ENCODE results near the gene PAGE1.

Gene PAGE1

DNA sequence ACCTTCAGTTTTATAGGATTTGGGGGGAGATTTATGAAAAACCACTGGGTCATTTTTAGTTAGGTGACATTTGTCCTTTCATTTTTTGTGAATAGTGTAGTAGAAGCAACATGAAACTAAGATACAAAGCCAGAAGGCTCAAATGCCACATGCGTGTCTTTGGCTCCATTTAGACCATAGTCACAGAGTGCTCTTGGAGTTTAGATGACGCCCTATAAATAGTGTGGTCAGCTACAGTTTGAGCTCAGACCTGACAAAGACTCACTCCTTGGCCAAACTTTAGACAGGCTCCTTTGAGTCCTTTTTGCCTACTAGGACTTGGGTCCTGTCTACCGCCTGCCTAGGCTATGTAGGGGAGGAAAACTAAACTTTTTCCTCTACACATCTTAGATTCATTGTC is 16.8 kb upstream of the PAGE1 start:
- TF ChIP-seq CTCF (IDR thresholded peaks at IDR 0.05; ENCODE audit: control insufficient read depth, extremely low read depth, insufficient read depth): no peak
- DNase-seq (ENCODE audit: low read depth): no peak

DNA sequence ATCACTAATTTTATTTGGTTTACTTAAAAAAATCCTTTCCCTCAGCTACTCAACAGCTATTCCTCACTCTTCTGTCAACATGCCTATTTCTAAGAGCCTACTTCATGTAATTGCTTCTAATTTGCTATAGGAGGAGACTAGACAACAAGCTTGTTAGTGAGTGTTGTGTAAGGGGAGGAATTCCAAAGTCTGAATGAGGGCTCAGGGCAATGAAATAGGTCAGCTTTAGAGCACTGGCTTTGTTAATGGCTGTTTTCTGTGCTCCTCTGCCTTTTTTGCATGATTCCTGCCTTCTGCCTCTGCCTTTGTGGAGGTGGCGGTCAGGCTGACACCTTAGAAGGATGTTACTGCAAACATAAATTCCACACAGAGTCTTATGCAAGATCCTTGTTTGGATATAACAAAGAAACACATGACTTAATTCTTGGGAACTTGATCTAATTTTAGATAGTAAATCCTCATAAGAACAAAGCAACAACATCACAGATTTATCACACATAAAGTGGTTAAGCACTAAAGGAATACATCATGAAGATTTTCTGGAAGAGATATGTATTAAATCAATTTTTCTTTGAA is 15.0 kb upstream of the PAGE1 start:
- no peak for DNase-seq (ENCODE audit: low read depth)

More for the DNA sequence above, 16.8 kb upstream of the PAGE1 start:
- H3K4me3 ChIP-seq (ENCODE audit: low read depth, low read length): no peak overlapping the region

GRCh38 chrX:49704691-49705404 is 9.1 kb upstream of the PAGE1 start:
- H3K4me3 ChIP-seq (ENCODE audit: low read depth, low read length): no peak overlapping the region
- TF ChIP-seq CTCF (IDR thresholded peaks at IDR 0.05; ENCODE audit: control insufficient read depth, extremely low read depth, insufficient read depth): no peak
- DNase-seq (ENCODE audit: low read depth): no peak

More for the DNA sequence above, 15.0 kb upstream of the PAGE1 start:
- no peak overlapping the region for H3K4me3 ChIP-seq (ENCODE audit: low read depth, low read length)
- no peak for TF ChIP-seq CTCF (IDR thresholded peaks at IDR 0.05; ENCODE audit: control insufficient read depth, extremely low read depth, insufficient read depth)

DNA sequence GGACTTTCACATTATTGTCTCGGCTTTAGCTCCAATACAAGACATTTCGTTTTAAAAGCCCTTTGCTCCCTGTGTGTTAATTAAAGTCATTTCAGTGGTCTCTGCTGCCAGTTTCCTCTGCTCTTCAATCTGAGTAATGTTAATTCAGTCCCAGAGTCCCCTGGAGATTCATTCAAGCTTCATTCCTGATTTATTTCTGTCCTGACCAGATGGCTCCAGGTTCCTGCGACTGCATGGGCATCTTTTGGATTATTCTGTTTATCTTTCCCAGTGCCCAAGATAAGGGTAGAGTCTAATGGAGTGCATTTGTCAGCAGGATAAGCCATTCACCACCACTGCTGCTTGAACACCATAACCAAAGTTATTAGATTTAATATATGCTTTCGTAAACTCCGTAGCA is 6.1 kb upstream of the PAGE1 start:
- H3K4me3 ChIP-seq (ENCODE audit: low read depth, low read length): no peak overlapping the region
- TF ChIP-seq CTCF (IDR thresholded peaks at IDR 0.05; ENCODE audit: control insufficient read depth, extremely low read depth, insufficient read depth): no peak
- no peak for DNase-seq (ENCODE audit: low read depth)

DNA sequence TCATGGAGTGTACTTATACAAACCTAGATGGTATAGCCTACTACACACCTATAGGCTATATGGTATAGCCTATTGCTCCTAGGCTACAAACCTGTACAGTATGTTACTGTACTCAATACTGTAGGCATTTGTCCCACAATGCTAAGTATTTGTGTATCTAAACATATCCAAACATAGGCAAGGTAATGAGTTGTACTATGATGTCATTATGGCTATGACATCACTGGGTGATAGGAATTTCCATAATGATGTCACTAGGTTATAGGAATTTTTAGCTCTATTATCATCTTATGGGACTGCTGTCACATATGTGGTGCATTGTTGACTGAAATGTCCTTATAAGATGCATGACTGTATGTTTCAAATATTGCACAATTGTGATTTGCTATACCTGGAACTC is 5.5 kb upstream of the PAGE1 start:
- no peak overlapping the region for H3K4me3 ChIP-seq (ENCODE audit: low read depth, low read length)
- TF ChIP-seq CTCF (IDR thresholded peaks at IDR 0.05; ENCODE audit: control insufficient read depth, extremely low read depth, insufficient read depth): no peak
- DNase-seq (ENCODE audit: low read depth): no peak

DNA sequence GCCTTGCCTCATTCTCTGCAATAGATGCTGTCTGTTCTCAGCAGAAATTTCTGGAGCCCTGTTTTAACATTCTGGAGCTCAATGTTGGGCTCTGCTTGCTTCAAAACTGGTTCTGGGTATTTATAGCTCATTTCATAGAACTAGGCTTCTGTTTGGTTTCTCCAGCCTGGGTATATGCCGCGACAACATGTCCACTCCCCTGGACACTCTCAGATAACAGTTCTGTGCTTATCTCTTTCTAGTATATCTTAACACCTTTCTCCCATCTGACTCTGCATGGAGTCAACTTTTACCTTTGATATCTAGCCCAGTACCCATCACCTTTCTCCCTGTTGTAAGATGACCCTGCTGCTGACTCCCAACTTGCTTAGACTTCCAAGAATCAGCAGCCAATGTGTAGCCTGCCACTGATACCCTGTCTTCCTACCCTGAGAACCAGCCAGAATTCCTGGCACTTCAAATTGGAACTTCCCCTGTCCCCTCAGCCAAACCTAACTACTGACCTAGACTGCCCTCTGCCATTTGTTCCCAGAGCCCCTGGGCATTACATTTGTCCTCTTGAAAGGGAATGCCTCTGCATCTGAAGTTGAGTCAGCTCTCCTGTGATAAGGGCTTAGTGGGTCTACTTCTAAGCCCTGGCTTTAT is 20.6 kb downstream of the PAGE1 start:
- H3K4me3 ChIP-seq (ENCODE audit: low read depth, low read length): no peak overlapping the region

More for the DNA sequence above, 20.6 kb downstream of the PAGE1 start:
- no peak for DNase-seq (ENCODE audit: low read depth)
- TF ChIP-seq CTCF (IDR thresholded peaks at IDR 0.05; ENCODE audit: control insufficient read depth, extremely low read depth, insufficient read depth): no peak
